MV-4-11 (cell line): ENCODE measurements around the gene BMI1.

Experiments used
- DNase-seq: peaks from one replicate; lab custom pipeline; 2025; lab: John Stamatoyannopoulos, UW

The BMI1 gene

GRCh38 chr10:22319980-22320558, 830 bp upstream of the BMI1 start:
- DNase-seq: no peak

GRCh38 chr10:22321156-22321923, 441 bp downstream of the BMI1 start:
- peak; percentile 26 for DNase-seq

- DNase-seq: no peak
These were observed 1.2 kb downstream of the BMI1 start for GRCh38 chr10:22321924-22322640.

- no peak for DNase-seq
These were observed 1.8 kb downstream of the BMI1 start for GRCh38 chr10:22322641-22323160.

- DNase-seq: no peak
These were observed 2.8 kb downstream of the BMI1 start for GRCh38 chr10:22323538-22324305.

GRCh38 chr10:22324413-22324812, 3.5 kb downstream of the BMI1 start:
- DNase-seq: no peak

- DNase-seq: no peak
These were observed 4.0 kb downstream of the BMI1 start for GRCh38 chr10:22324893-22325271.

GRCh38 chr10:22325272-22326144, 4.6 kb downstream of the BMI1 start:
- peak; percentile 18 for DNase-seq

- no peak for DNase-seq
These were observed 5.3 kb downstream of the BMI1 start for GRCh38 chr10:22326145-22326702.

- DNase-seq: no peak
These were observed 8.3 kb downstream of the BMI1 start for GRCh38 chr10:22329150-22329549.

GRCh38 chr10:22332116-22332692, 11.3 kb downstream of the BMI1 start:
- DNase-seq: no peak

- DNase-seq: peak; percentile 44
These were observed 12.5 kb downstream of the BMI1 start for GRCh38 chr10:22333167-22333974.

- DNase-seq: no peak
These were observed 13.0 kb downstream of the BMI1 start for GRCh38 chr10:22333975-22334282.

- no peak for DNase-seq
These were observed 13.7 kb downstream of the BMI1 start for GRCh38 chr10:22334414-22335172.

GRCh38 chr10:22335173-22335933, 14.5 kb downstream of the BMI1 start:
- DNase-seq: peak; percentile 57

- DNase-seq: no peak
These were observed 17.4 kb downstream of the BMI1 start for GRCh38 chr10:22338185-22338900.

GRCh38 chr10:22338931-22339330, 18.0 kb downstream of the BMI1 start:
- DNase-seq: no peak
